Measurements from ENCODE around the gene NIP7.

- no peak for TF ChIP-seq CTCF (IDR thresholded peaks at IDR 0.05)
- no peak for TF ChIP-seq EZH2 (IDR thresholded peaks at IDR 0.05)
- TF ChIP-seq EZH2phosphoT487 (IDR thresholded peaks at IDR 0.05): no peak
Observed at GRCh38 chr16:69363281-69363717, 23.7 kb downstream of the NIP7 start.

Measured in neural progenitor cell (in vitro differentiated cells).